ENCODE results near the gene ABCA3.

Gene ABCA3

DNA sequence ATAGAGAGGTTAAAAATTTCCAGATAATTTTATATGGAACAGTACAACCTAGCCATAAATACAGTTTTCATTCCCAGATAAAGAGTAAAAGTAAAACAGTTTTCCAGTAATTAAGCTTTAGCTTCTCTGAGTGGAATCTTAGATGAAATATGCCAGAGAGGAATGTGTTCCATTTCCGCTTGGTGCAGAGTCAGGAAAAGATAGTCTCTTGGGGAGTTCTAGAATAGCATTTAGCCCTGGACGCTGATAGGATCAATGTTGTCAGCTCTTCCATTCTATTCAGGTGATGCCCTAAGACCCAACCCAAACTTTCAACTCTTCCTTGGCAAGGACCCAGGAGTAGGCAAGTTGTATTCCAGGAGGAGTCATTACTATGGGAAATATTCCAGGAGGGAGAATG, 30.9 kb upstream of the ABCA3 start:
- no peaks in the 10 kb centered on the region for H3K27me3 ChIP-seq (replicated peaks; ENCODE audit: control insufficient read depth, insufficient read depth, low read length)
- H3K4me3 ChIP-seq (replicated peaks; ENCODE audit: low read depth, low read length) = no peak overlapping the region
- no peaks in the 10 kb centered on the region for H3K36me3 ChIP-seq (ENCODE audit: control insufficient read depth, insufficient read depth, low read length)
- DNase-seq (ENCODE audit: extremely low read depth, insufficient read length) = no peak
- TF ChIP-seq, protein P1, sequence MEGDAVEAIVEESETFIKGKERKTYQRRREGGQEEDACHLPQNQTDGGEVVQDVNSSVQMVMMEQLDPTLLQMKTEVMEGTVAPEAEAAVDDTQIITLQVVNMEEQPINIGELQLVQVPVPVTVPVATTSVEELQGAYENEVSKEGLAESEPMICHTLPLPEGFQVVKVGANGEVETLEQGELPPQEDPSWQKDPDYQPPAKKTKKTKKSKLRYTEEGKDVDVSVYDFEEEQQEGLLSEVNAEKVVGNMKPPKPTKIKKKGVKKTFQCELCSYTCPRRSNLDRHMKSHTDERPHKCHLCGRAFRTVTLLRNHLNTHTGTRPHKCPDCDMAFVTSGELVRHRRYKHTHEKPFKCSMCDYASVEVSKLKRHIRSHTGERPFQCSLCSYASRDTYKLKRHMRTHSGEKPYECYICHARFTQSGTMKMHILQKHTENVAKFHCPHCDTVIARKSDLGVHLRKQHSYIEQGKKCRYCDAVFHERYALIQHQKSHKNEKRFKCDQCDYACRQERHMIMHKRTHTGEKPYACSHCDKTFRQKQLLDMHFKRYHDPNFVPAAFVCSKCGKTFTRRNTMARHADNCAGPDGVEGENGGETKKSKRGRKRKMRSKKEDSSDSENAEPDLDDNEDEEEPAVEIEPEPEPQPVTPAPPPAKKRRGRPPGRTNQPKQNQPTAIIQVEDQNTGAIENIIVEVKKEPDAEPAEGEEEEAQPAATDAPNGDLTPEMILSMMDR (IDR thresholded peaks at IDR 0.05; ENCODE audit: insufficient read depth, low read length, poor library complexity, severe bottlenecking) = no peak

DNA sequence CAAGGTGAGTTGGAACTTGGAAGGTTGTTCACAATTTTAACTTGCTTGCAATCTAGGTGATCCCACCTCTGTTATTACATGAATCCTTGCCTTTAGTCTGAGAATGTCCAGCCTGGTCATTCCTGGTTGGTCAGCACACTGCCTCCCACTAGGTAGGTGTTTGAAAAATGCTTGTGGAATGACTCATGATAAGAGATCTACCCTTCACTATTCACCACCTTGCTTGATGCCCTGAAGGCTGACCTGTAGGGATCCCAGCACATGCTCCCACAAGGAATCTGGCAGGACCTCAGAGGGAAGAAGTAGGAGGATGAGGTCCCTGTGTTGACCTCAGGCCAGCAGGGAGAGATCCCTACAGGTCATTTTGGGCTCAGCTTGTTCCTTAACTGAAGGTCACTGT, 30.2 kb upstream of the ABCA3 start:
- Histone ChIP-seq H3K4me3 (replicated peaks; ENCODE audit: low read depth, low read length) (no peak overlapping the region), H3K36me3 (ENCODE audit: control insufficient read depth, insufficient read depth, low read length) (no peaks in the 10 kb centered on the region), H3K27me3 (replicated peaks; ENCODE audit: control insufficient read depth, insufficient read depth, low read length) (no peaks in the 10 kb centered on the region)
- no peak for DNase-seq (ENCODE audit: extremely low read depth, insufficient read length)
- TF ChIP-seq, protein P1 (IDR thresholded peaks at IDR 0.05; ENCODE audit: insufficient read depth, low read length, poor library complexity, severe bottlenecking) = no peak

DNA sequence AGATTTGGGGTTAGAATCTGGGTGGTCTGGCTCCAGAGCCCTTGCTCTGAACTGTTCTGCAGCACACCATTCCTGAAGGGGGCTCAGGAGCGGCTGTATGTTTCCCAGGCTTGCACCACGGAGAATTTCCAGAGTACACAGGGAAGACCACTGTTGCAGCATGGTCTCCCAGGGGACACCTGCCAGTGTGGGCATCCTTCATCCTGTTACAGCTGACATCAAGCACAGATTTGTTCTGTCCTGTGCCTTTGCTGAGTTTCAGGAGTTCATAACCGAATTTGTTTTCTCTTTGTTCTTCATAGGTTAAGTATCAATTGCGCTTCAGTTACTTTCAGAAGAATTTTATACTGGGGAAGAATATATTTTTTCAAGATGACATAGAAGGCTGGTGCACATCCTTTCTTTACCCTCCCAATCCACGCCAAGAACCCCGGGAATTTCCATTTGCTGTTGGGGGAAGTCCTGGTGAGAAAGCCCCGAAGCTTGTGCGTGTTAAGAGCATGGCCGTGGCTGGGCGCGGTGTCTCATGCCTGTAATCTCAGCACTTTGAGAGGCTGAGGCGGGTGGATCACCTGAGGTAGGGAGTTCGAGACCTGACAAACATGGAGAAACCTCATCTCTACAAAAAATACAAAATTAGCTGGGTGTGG, 26.3 kb upstream of the ABCA3 start:
- Histone ChIP-seq H3K36me3 (ENCODE audit: control insufficient read depth, insufficient read depth, low read length) (no peaks in the 10 kb centered on the region), H3K27me3 (replicated peaks; ENCODE audit: control insufficient read depth, insufficient read depth, low read length) (no peaks in the 10 kb centered on the region), H3K4me3 (replicated peaks; ENCODE audit: low read depth, low read length) (no peak overlapping the region)
- TF ChIP-seq, protein P1 (IDR thresholded peaks at IDR 0.05; ENCODE audit: insufficient read depth, low read length, poor library complexity, severe bottlenecking) = no peak
- peak; percentile 50 for DNase-seq (ENCODE audit: extremely low read depth, insufficient read length)

DNA sequence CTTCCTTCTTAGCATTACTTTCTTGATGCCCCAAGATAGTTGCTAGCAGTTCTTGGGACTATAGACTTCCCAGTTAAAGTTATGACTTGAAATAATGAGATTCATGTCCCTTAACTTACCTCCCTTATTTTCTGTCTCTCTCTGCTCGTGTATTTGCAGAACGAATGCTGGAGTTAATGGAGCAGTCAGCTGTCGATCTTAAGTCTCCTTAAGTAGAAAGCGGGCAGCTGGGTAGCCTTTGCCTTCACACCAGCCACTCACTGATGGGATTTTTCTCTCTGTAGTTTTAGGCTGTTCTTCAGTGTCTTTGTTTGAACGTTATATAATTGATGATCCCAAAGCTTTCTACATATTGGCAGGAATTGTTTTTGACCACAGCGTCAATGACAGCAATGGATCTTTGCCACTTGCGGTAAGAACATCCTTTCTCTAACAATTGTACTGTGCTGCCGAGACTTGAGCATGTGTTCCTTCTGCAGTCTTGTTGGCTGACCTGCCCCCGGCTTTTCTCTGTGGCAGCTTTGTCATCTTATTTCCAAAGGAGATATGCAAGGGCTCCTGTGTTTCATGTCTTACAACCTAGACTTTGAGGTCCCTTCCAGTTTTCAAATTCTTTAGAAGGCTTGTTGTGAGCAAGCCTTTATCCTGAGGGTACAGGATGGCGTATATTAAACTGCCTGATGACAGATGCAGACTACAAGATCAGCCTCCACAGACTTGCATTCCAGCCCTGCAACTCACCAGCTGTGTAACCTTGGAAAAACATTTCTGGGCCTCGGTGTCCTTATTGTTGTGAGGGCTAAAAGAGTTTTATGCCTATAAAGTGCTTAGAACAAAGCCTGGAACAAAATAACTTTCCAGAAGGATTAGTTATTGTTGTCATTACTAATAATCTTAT, 25.1 kb upstream of the ABCA3 start:
- TF ChIP-seq, protein P1 (IDR thresholded peaks at IDR 0.05; ENCODE audit: insufficient read depth, low read length, poor library complexity, severe bottlenecking) = no peak
- Histone ChIP-seq H3K4me3 (replicated peaks; ENCODE audit: low read depth, low read length) (no peak overlapping the region), H3K36me3 (ENCODE audit: control insufficient read depth, insufficient read depth, low read length) (no peaks in the 10 kb centered on the region), H3K27me3 (replicated peaks; ENCODE audit: control insufficient read depth, insufficient read depth, low read length) (no peaks in the 10 kb centered on the region)
- DNase-seq (ENCODE audit: extremely low read depth, insufficient read length) = no peak

DNA sequence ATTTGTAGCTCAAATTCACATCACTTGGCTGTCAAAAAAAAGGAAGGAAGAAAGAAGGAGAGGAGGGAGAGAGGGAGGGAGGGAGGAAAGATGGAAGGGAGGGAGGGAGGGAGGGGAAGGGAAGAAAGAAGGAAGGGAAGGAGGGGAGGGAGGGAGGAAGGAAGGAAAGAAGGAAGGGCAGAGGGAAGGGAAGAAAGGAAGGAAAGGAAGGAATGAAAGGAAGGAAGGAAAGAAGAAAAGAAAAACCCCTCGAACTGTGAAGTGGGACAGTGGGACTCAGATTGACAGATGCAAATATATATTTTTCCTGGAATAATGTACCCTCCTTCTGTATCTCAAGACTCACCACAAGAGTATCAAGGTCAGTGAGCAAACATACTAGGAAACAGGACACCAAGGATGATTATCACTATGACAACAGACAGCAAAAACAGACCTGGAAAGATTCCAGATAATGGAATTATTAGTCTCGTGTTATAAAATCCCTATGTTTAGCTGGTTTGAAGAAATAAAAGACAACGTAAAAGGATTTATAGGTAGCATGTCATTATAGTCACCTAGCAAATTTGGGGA, 24.2 kb upstream of the ABCA3 start:
- DNase-seq (ENCODE audit: extremely low read depth, insufficient read length) = no peak
- TF ChIP-seq, protein P1 (IDR thresholded peaks at IDR 0.05; ENCODE audit: insufficient read depth, low read length, poor library complexity, severe bottlenecking) = no peak
- H3K36me3 ChIP-seq (ENCODE audit: control insufficient read depth, insufficient read depth, low read length) = no peaks in the 10 kb centered on the region
- H3K4me3 ChIP-seq (replicated peaks; ENCODE audit: low read depth, low read length) = no peak overlapping the region
- H3K27me3 ChIP-seq (replicated peaks; ENCODE audit: control insufficient read depth, insufficient read depth, low read length) = no peaks in the 10 kb centered on the region

Measured in GM06990 (cell line).